ENCODE results near the gene CNTNAP4.

GRCh38 chr16:76241755-76242154 lies 35.4 kb upstream of the CNTNAP4 start:
- TF ChIP-seq REST (IDR thresholded peaks at IDR 0.05; ENCODE audit: borderline replicate concordance) (no peak), EZH2 (IDR thresholded peaks at IDR 0.05; ENCODE audit: borderline replicate concordance, insufficient read depth, low read length, poor library complexity, severe bottlenecking) (no peak), TAF1 (IDR thresholded peaks at IDR 0.05; ENCODE audit: low read depth) (no peak), EP300 (conservative IDR thresholded peaks at IDR 0.05; ENCODE audit: poor library complexity, severe bottlenecking) (no peak), POLR2AphosphoS5 (IDR thresholded peaks at IDR 0.05) (no peak)
- TF ChIP-seq, protein P1, sequence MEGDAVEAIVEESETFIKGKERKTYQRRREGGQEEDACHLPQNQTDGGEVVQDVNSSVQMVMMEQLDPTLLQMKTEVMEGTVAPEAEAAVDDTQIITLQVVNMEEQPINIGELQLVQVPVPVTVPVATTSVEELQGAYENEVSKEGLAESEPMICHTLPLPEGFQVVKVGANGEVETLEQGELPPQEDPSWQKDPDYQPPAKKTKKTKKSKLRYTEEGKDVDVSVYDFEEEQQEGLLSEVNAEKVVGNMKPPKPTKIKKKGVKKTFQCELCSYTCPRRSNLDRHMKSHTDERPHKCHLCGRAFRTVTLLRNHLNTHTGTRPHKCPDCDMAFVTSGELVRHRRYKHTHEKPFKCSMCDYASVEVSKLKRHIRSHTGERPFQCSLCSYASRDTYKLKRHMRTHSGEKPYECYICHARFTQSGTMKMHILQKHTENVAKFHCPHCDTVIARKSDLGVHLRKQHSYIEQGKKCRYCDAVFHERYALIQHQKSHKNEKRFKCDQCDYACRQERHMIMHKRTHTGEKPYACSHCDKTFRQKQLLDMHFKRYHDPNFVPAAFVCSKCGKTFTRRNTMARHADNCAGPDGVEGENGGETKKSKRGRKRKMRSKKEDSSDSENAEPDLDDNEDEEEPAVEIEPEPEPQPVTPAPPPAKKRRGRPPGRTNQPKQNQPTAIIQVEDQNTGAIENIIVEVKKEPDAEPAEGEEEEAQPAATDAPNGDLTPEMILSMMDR (IDR thresholded peaks at IDR 0.05; ENCODE audit: poor library complexity, severe bottlenecking) = no peak

Data from neural cell (in vitro differentiated cells).